ENCODE results near the gene IGFLR1.
"Not testable (repeated sequence)": the region's sequence is repeated elsewhere in the genome, so short reads cannot be mapped to it uniquely, and the experiment has no call there.

IGFLR1 gene

GRCh38 chr19:35774274-35775045 lies 32.2 kb upstream of the IGFLR1 start:
- Histone ChIP-seq H3K4ac (ENCODE audit: low read depth in 1 of 2, low read length in 2 of 2) (no peak overlapping the region), H3K4me1 (ENCODE audit: control insufficient read depth, insufficient read depth, low read depth, low read length) (peaks cover 14% of the 10 kb centered on the region), H2BK12ac (ENCODE audit: low read length in 2 of 2) (no peak overlapping the region), H2AK5ac (ENCODE audit: low read length, severe bottlenecking) (no peak overlapping the region), H4K91ac (ENCODE audit: low read length) (no peak overlapping the region), H2AFZ (ENCODE audit: low read depth, low read length) (no peak overlapping the region), H3K4me3 (ENCODE audit: insufficient read depth in 1 of 2, low read depth in 1 of 2, low read length in 2 of 2) (peak overlapping the region in 1 of 2 experiments; percentile 79), H2BK15ac (ENCODE audit: low read depth, poor library complexity, severe bottlenecking) (no peak overlapping the region), H3K9ac (ENCODE audit: low read length) (peak overlapping the region; percentile 48), H3K18ac (ENCODE audit: low read depth in 1 of 2, low read length in 2 of 2) (no peak overlapping the region), H3K23ac (ENCODE audit: low read length in 2 of 2) (no peak overlapping the region), H3K79me1 (replicated peaks; ENCODE audit: low read length, poor library complexity, severe bottlenecking) (peaks cover 14% of the 10 kb centered on the region), H3K4me2 (ENCODE audit: low read length, poor library complexity, severe bottlenecking) (no peak overlapping the region), H3K27me3 (ENCODE audit: control insufficient read depth in 1 of 2, insufficient read depth in 1 of 2, low read length in 2 of 2) (no peaks in the 10 kb centered on the region), H3K9me3 (ENCODE audit: control insufficient read depth, low read length) (no peaks in the 10 kb centered on the region), H3K36me3 (ENCODE audit: control insufficient read depth in 1 of 2, insufficient read depth in 2 of 2, low read depth in 1 of 2, low read length in 2 of 2) (peaks cover 9 to 10% of the 10 kb centered on the region in 2 experiments), H4K8ac (ENCODE audit: low read length) (no peak overlapping the region), H2BK120ac (ENCODE audit: low read depth, low read length) (no peak overlapping the region), H3K14ac (ENCODE audit: low read length in 2 of 2) (no peak overlapping the region), H3K27ac (ENCODE audit: low read length, poor library complexity, severe bottlenecking) (no peak overlapping the region), H2BK5ac (ENCODE audit: low read depth, low read length, poor library complexity, severe bottlenecking) (no peak overlapping the region)
- 66% methylated on average over 16 of the region's 16 CpGs for WGBS
- no peak for DNase-seq

GRCh38 chr19:35773020-35773806 lies 31.0 kb upstream of the IGFLR1 start:
- H3K14ac ChIP-seq (ENCODE audit: low read length in 2 of 2): no peak overlapping the region
- no peak overlapping the region for H3K4ac ChIP-seq (ENCODE audit: low read depth in 1 of 2, low read length in 2 of 2)
- H2BK12ac ChIP-seq (ENCODE audit: low read length in 2 of 2): no peak overlapping the region
- peaks cover 14% of the 10 kb centered on the region for H3K4me1 ChIP-seq (ENCODE audit: control insufficient read depth, insufficient read depth, low read depth, low read length)
- DNase-seq: peak; percentile 46
- H3K9me3 ChIP-seq (ENCODE audit: control insufficient read depth, low read length): no peaks in the 10 kb centered on the region
- H4K8ac ChIP-seq (ENCODE audit: low read length): no peak overlapping the region
- peaks cover 14% of the 10 kb centered on the region for H3K79me1 ChIP-seq (replicated peaks; ENCODE audit: low read length, poor library complexity, severe bottlenecking)
- H3K18ac ChIP-seq (ENCODE audit: low read depth in 1 of 2, low read length in 2 of 2): no peak overlapping the region
- no peak overlapping the region for H3K4me2 ChIP-seq (ENCODE audit: low read length, poor library complexity, severe bottlenecking)
- no peak overlapping the region for H2BK15ac ChIP-seq (ENCODE audit: low read depth, poor library complexity, severe bottlenecking)
- no peak overlapping the region for H3K23ac ChIP-seq (ENCODE audit: low read length in 2 of 2)
- no peak overlapping the region for H2BK120ac ChIP-seq (ENCODE audit: low read depth, low read length)
- no peak overlapping the region for H3K9ac ChIP-seq (ENCODE audit: low read length)
- 80% methylated on average over 9 of the region's 9 CpGs for WGBS
- peaks cover 10 to 11% of the 10 kb centered on the region in 2 experiments for H3K36me3 ChIP-seq (ENCODE audit: control insufficient read depth in 1 of 2, insufficient read depth in 2 of 2, low read depth in 1 of 2, low read length in 2 of 2)
- H3K4me3 ChIP-seq (ENCODE audit: insufficient read depth in 1 of 2, low read depth in 1 of 2, low read length in 2 of 2): no peak overlapping the region
- no peaks in the 10 kb centered on the region for H3K27me3 ChIP-seq (ENCODE audit: control insufficient read depth in 1 of 2, insufficient read depth in 1 of 2, low read length in 2 of 2)
- no peak overlapping the region for H2BK5ac ChIP-seq (ENCODE audit: low read depth, low read length, poor library complexity, severe bottlenecking)
- no peak overlapping the region for H2AFZ ChIP-seq (ENCODE audit: low read depth, low read length)
- H4K91ac ChIP-seq (ENCODE audit: low read length): no peak overlapping the region
- H3K27ac ChIP-seq (ENCODE audit: low read length, poor library complexity, severe bottlenecking): no peak overlapping the region
- no peak overlapping the region for H2AK5ac ChIP-seq (ENCODE audit: low read length, severe bottlenecking)

- H2BK120ac ChIP-seq (ENCODE audit: low read depth, low read length); H3K27ac ChIP-seq (ENCODE audit: low read length, poor library complexity, severe bottlenecking); H3K4me2 ChIP-seq (ENCODE audit: low read length, poor library complexity, severe bottlenecking); H4K8ac ChIP-seq (ENCODE audit: low read length); H2BK15ac ChIP-seq (ENCODE audit: low read depth, poor library complexity, severe bottlenecking); H2AFZ ChIP-seq (ENCODE audit: low read depth, low read length); H4K91ac ChIP-seq (ENCODE audit: low read length); H3K4ac ChIP-seq (ENCODE audit: low read depth in 1 of 2, low read length in 2 of 2); H3K9ac ChIP-seq (ENCODE audit: low read length); H3K14ac ChIP-seq (ENCODE audit: low read length in 2 of 2); H3K4me3 ChIP-seq (ENCODE audit: insufficient read depth in 1 of 2, low read depth in 1 of 2, low read length in 2 of 2); H2BK12ac ChIP-seq (ENCODE audit: low read length in 2 of 2); H2BK5ac ChIP-seq (ENCODE audit: low read depth, low read length, poor library complexity, severe bottlenecking); H3K9me3 ChIP-seq (ENCODE audit: control insufficient read depth, low read length); H3K27me3 ChIP-seq (ENCODE audit: control insufficient read depth in 1 of 2, insufficient read depth in 1 of 2, low read length in 2 of 2); H3K18ac ChIP-seq (ENCODE audit: low read depth in 1 of 2, low read length in 2 of 2); H3K23ac ChIP-seq (ENCODE audit: low read length in 2 of 2); H2AK5ac ChIP-seq (ENCODE audit: low read length, severe bottlenecking); DNase-seq: not testable (repeated sequence)
- 96% methylated on average over 4 of the region's 5 CpGs for WGBS
- H3K36me3 ChIP-seq (ENCODE audit: control insufficient read depth in 1 of 2, insufficient read depth in 2 of 2, low read depth in 1 of 2, low read length in 2 of 2): peaks cover 11 to 16% of the 10 kb centered on the region in 2 experiments
- H3K4me1 ChIP-seq (ENCODE audit: control insufficient read depth, insufficient read depth, low read depth, low read length): peaks cover 22% of the 10 kb centered on the region
- peaks cover 18% of the 10 kb centered on the region for H3K79me1 ChIP-seq (replicated peaks; ENCODE audit: low read length, poor library complexity, severe bottlenecking)
These were observed 30.1 kb upstream of the IGFLR1 start for GRCh38 chr19:35772362-35772761.

DNA sequence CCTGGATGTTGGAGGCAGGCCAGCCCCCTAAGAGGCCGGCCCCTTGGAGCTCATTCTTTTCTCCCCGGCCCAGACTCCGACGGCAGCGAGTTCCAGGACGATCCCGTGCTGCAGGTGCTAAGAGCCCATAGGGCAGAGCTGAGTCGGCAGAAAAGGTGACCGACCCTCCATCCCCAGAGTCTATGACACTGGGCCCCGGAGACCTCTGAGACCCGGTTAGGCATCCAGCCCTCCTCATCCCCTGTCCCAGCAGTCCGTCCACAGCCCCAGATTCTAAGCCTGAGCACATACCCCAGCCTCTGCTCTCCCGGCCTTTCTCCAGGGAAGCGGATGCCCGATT lies 25.8 kb upstream of the IGFLR1 start:
- Histone ChIP-seq H3K18ac (ENCODE audit: low read depth in 1 of 2, low read length in 2 of 2) (no peak overlapping the region), H3K14ac (ENCODE audit: low read length in 2 of 2) (no peak overlapping the region), H4K8ac (ENCODE audit: low read length) (no peak overlapping the region), H4K91ac (ENCODE audit: low read length) (no peak overlapping the region), H3K4ac (ENCODE audit: low read depth in 1 of 2, low read length in 2 of 2) (no peak overlapping the region), H3K27ac (ENCODE audit: low read length, poor library complexity, severe bottlenecking) (no peak overlapping the region), H3K4me2 (ENCODE audit: low read length, poor library complexity, severe bottlenecking) (no peak overlapping the region), H3K79me1 (replicated peaks; ENCODE audit: low read length, poor library complexity, severe bottlenecking) (peaks cover 12% of the 10 kb centered on the region), H2BK120ac (ENCODE audit: low read depth, low read length) (no peak overlapping the region), H2BK12ac (ENCODE audit: low read length in 2 of 2) (no peak overlapping the region), H3K9me3 (ENCODE audit: control insufficient read depth, low read length) (no peaks in the 10 kb centered on the region), H3K36me3 (ENCODE audit: control insufficient read depth in 1 of 2, insufficient read depth in 2 of 2, low read depth in 1 of 2, low read length in 2 of 2) (peaks cover 35 to 46% of the 10 kb centered on the region in 2 experiments), H2AFZ (ENCODE audit: low read depth, low read length) (no peak overlapping the region), H3K4me1 (ENCODE audit: control insufficient read depth, insufficient read depth, low read depth, low read length) (peaks cover 12% of the 10 kb centered on the region), H2BK5ac (ENCODE audit: low read depth, low read length, poor library complexity, severe bottlenecking) (no peak overlapping the region), H3K23ac (ENCODE audit: low read length in 2 of 2) (no peak overlapping the region), H3K4me3 (ENCODE audit: insufficient read depth in 1 of 2, low read depth in 1 of 2, low read length in 2 of 2) (no peak overlapping the region), H3K27me3 (ENCODE audit: control insufficient read depth in 1 of 2, insufficient read depth in 1 of 2, low read length in 2 of 2) (no peaks in the 10 kb centered on the region), H3K9ac (ENCODE audit: low read length) (no peak overlapping the region), H2BK15ac (ENCODE audit: low read depth, poor library complexity, severe bottlenecking) (no peak overlapping the region), H2AK5ac (ENCODE audit: low read length, severe bottlenecking) (no peak overlapping the region)
- DNase-seq: no peak
- WGBS: 76% methylated on average over 15 of the region's 15 CpGs
